GM18909 (cell line): ENCODE data around the gene FRMD4A.

ENCODE experiments used
- ATAC-seq: cut with Tn5 transposase; IDR thresholded peaks from one replicate; pipeline ENCODE4 v1.9.1; 2021; ENCODE audit warnings: mild to moderate bottlenecking; ENCODE audit not compliant: unreplicated experiment, poor library complexity

The FRMD4A gene

DNA sequence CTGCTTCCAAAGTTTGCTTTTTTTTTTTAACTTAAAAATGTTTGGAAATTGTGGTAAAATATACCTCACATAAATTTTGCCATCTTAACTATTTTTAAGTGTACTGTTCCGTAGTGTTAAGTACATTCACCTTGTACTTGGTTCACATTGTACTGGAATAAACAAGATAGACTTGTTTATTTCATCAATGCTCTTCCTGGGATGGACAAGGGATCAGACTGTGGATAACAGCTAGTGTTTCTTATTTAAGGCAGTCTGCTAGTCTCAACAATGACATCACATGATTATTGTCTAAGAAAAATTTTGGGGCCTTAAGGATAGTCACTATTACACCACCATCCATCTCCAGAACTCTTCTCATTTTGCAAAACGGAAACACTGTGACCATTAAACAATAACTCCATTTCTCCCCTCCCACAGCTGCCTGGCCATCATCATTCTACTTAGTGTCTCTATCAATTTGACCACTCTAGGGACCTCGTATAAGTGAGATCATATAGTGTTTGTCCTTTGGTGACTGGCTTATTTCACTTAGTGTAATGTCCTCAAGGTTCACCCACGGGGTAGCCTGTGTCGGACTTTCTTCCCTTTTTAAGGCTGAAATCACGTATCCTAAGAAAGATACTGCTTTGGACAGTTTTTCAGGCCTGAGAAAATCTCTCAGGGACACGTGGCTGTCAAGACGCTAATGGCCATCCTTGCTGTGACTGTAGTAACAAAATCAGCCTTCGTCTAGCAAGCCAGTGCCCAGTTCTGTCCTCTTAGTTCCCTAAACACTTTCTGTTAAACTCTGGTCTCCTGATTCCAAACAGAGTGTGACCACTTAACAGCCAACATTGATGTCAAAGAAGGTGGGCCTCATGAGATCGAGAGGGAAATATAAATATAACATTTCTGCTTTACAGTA is 305.2 kb downstream of the FRMD4A start:
- ATAC-seq, result no peak

DNA sequence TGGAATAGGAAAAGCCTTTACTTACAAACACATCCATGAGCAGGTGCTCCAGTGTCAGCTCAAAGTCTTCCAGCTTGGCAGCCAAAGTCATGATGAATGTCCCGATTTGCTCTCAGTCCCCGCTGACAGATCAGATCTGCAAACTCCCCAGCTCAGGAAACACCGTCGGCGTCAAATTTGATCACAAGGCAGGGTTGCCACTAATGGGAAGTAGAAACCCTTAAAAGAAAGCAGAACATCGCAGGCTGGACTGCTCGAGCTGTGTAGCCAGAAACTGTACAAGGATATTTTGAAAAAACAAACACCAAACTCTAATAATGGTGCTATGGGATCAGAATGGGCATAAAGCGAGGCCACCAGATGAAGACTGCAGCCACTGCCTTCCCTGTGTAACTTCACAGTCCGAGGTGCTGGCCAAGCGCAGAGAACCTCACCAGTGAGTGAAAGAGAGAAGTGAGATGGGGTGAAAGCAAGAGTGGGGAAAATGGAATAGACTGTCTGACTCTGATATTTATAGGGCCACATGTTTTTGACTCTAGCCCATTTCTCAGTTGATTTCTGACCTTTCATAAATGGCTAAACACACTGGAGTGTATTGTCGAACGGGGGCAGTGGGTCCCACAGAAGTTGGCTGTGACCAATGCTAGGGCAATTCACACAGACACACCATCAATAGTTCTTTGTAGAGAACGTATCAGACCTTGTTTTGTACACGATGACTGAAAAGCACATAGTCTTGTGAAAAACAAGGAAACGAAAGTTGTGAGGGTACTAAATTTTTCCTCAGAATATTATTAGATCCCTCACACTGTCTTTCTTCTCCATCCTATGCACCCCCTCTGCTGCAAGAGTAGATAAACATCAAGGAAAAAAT is 306.2 kb downstream of the FRMD4A start:
- no peak for ATAC-seq

DNA sequence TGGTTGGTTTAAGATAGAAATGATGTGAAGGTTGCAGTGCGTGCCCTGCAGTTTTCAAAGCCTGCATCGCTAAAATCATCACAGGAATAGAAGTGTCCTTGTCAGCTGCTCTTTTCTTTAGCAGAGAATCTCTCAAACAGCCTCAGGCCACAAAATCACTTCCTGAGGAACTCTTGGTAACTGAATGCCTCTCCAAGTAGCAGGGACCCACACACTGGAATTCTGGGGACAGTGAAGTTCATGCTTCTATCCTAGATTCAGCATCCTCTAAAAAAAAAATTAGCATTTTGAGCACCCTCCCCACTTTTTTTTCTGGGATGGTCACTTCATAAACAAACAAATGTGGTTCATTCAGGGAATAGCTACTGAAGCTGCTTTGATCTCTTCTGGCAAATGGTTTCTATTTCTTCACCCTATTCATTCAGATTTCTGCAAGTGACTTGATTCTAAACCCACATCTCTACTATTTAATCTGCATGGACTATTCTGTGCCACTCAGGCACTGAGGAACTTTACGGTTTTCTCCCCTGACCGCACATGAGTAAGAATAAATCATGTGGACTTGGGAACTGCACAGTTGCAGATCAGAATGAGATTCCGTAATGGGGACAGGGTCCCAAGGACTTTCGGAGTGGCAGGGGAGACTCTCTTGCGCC is 306.9 kb downstream of the FRMD4A start:
- no peak for ATAC-seq

DNA sequence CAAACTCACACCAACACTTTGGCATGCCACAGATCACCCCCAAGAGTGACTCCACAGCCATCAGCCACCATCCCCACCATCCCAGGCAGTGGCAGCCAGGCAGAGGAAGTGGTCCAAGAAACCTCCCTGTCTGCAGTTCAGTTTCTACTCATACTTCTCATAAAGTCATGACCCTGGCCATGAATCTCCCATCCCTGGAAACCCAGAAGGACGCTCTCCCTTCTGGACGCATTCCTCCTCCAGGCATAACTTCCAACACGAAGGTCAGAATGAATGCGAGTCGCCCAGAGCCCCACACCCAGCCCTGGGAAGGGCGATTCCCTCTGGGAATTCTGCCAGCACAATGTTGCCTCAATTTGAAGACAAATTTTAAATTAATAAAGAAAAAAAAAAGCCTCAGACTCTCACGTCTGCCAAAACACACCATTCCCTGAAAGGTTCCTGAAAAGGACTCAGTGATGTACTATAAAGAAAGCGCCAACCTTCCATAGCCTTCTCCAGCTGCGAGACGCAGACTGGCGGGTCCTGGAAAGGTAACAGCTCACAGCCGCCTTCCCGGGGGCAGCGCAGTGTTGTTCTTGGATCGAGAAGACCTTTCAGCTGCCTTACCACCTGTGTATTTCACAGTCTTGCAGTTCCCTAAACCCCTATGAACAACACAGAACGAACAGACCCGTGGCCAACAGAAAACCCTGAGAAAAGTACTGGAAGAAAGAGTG is 307.6 kb downstream of the FRMD4A start:
- ATAC-seq, result no peak

DNA sequence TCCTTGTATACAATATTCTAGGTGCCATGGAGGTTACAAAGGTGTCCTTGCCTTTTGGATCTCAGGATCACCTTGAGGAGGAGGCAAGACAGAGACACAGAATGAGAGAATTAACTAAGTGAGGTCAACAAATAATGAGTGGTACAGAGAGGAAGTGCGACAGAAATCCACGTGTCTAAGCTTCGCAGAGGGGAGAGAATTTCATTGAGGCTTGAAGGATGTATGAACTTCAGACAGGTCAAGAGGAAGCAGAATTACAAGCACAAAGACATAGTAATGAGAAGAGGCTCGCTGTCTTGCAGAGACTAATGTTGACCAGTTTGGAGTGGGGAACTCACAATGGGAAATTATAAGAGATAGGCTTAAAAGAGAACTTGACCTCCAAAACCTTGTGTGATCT is 308.7 kb downstream of the FRMD4A start:
- no peak for ATAC-seq

DNA sequence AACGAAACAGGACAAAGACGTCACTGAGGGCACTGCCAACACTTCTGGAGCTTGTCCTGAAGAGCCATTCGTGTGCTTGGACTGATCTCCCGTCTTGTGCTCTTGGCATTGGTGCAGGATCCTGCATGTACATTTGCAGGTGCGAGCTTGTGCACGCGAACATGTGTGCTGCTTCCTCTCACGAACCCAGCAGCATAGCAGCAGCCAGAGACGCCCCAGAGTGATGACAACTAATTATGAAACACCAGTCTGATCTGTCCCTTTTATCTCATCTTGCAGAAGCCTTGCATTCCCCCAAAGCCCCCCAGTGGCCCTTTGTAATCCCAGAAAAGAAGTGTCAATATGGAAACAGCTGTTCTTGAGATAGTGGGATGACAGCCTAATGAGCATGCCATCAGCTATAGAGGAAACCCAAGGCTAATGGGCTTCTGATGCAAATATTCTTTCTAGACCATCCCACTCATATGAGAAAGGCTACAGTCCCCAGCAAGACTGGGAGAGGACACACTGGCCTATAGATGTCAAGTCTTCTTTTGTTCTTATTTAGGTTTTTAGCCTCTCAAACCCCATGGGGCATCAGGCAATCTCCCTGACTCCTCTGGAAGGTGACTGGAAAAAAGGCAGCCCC is 310.6 kb downstream of the FRMD4A start:
- ATAC-seq, result no peak

DNA sequence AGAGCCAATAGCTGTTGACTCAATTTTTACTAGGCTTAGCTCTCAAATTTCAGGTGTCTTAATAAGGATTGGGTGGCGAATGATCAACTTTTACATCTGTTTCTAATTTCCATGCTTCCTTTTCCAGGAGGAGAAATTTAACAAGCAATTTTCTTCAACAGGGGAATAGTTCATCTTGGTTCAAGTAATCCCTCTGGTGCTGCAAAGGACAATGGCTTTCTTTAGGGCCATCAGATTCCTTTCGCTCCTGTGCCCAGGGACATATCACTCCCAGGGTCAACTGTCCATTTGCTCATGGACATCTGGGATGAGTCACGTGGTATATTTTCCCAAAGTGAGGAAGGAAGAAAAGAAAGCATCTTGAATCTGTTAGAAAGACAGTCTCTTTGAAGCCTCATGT is 313.3 kb downstream of the FRMD4A start:
- ATAC-seq, result no peak

DNA sequence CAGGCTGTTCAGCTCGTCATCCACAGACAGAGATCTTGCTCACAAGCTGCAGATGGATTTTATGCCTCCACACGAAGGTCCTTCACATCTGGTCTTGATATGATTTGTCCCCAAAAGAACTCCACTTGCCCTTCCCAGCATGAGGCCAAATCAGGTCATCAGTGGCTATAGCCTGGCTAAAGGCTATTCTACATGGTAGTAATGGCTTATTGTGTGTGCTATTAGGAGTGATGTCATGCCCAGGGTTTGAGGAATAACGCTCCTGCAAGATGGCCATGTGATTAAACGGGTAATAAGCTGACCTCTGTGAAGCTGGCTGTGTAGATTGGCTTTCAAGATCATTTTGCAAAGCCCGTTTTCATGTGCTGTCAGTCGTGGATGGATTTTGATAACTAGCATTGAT is 313.8 kb downstream of the FRMD4A start:
- no peak for ATAC-seq

DNA sequence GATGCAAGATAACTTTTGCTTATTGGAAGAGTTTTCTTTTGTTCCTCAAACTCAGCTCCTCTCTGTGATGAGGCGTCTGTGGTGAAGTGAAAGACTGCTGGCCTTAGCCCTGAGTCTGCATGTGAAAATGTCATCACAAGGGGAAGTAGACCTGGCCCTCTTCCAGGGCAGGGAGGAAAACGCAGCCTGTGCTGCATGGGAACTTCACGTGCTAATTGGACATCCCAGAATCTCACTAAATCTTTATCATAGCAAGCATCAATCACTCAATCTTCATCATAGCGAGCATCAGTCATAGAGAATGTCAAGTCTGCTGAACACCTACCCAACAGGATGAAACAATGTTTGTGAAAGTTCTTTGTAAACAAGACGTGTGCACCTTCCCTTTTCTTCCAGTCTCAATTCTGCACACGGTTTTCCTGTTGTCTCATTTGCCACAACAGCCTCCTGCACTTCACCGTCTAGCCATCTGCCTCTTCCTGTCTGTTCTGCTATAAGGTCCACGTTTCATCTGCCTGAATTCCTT is 314.6 kb downstream of the FRMD4A start:
- no peak for ATAC-seq

DNA sequence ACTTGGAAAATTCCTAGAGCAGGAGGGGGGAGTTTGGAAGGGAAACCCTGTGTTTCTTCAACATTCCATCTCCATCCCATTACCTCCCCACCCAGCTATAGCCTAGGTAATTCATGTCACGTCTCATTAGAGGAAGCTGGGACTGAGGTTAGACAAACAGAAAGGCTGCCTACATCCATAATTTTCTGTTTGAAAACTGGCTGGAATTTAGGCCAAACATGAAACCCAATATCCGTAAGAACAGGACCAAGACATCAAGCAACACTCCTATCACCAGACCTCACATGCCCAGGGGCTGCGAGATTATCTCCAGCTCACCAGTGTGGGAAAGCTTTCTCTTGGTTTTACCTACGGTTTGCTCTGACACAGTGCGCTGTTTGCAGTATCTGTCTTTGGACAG is 316.3 kb downstream of the FRMD4A start:
- ATAC-seq, result no peak

DNA sequence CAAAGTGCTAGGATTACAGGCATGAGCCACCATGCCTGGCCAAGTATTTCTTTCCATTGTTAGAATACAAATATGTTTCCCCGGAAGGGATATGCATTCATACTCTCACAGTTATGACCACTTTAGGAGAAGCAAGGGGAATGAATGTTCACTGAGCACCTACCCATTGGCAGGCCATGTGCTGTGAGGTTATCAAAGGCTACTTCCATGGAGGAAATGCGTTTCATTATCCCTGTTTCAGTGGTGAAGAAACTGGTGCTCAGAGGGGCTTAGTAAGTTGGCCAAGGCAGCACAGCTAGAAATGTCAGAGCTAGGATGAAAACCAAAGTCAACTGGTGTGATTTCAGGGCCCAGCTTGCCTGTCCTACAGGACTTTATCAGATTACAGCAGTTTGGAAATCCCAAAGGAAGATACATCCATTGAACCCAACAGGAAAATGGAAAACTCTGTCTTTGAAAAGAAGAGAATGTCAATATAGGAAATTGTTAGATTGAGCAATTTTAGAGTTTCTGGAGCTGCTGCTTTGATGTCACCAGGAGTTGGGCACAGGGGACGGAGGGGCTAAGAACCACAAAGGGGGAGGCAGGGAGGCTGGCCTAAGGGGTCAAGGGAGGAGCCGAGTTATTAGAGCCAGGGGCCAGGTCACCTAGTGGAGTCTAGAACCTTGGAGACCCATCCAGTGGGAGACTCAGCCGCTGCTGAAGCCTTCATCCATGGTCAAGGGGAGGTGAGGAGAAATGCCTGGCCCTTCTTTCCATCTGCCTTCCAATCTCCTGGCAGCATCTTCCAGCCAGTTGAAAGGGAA is 319.8 kb downstream of the FRMD4A start:
- no peak for ATAC-seq

DNA sequence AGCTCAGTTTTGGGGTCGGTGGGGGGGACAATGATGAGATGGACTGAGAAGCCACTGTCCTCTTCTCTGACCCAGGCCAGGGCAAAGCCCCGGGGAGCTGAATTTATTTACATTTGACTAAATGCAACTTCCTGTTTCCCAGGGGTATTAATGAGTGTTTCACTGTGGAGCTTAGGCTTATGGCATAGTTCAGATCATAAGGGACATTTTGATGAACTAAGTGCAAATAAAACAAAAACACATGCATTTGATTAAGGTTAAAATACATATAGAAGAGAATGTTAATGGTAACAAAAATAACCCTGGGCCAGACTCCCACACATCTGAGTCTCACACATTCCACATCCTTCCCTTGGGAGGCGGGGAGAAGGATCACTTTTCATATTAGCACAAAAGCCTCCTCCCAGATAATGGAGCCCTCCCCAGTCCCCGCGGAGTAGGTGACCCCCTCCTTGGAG is 320.6 kb downstream of the FRMD4A start:
- no peak for ATAC-seq

DNA sequence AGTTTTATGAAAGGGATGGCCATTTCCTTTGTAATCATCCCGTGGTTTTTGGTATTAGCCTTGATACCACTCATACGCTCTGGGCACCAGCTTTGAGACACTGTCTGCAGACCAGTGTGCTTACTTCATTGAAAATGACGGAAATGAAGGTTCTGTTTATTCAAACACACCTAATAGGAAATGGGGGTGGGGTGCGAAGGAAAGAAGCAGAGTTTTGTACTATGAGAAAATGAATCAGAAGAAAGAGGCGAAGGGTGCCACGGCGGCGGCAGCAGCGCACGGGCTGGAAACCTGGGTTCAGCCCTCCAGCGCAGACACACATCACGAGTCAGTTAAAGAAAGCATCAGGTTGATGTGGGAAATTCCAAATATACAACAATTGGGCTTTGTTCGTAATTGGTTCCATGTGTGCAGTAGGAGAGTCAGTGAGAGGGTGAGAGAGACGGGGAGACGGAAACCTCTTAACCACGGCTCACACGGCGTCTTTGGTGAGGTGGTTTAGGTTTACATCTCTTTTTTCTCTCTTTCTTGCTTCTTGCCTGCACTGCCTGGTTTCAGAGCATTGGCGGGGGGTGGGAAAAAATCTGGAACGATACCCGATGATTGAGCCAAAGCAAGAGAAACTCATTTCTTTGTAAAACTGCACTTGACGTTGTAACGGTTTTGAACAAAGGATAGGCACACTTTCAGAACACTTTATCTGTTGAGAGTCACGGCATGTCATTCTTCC is 321.2 kb downstream of the FRMD4A start:
- no peak for ATAC-seq

DNA sequence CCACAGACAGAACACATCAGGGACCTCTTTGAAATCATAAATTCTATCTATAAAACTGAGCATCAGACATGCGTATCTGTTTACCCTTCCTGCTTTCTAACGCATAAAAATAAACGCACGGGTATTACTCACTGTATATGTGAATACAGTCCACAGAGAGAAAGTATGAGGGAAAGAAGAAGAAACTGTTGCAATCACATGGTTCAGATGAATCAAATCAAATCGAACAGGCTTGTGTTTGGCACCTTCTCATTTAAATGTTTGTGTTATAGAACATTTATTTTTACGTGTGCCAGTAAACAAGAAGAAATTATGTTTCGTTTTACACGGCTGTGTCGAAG is 322.0 kb downstream of the FRMD4A start:
- no peak for ATAC-seq

DNA sequence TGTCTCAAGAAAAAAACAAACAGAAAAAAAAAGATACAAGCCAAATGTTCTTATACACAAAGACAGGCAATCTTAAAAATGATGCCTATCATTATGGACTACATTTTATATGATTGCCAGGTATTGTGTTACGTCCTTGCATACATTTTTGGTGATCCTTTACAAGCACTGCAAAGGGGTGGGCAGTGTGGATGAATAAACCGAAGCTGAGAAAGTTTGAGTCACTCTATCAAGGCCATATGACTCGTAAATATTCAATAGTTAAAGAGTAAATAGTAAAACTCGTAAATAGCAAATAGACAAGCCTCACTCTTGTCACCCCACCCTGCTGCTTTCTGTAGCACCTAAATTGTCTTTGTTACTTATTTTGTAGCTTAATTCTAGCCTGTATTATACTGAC is 326.2 kb downstream of the FRMD4A start:
- ATAC-seq, result no peak

DNA sequence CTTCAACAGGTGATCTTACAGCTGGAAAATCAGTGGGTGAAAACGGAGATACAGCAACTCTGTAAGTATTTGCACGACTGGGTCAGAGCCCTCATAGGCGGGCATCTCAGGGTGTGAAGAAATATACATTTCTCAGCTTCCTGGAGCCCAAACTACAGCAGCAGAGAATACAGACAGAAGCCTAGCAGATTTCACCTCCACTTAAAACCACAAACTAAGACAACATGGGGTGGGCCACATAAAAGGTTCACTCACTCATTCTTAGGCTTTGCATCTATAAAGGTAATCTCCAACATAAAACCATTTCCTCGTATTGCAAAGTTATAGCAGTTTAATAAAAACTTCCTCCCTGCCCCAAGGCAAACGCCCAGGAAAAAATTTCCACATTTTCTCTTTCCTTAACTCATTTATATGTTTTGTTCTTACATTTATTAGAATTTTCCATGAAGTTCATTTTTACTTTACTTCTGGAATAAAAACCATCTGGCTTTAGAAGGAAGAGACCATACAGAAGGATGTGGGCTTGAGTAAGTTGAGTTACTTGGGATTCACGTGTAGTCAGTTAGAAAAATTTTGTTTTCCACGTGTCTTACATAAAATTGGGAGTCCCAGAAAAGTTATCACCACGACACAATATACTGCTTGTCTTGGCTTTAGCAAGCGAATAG is 327.1 kb downstream of the FRMD4A start:
- no peak for ATAC-seq

DNA sequence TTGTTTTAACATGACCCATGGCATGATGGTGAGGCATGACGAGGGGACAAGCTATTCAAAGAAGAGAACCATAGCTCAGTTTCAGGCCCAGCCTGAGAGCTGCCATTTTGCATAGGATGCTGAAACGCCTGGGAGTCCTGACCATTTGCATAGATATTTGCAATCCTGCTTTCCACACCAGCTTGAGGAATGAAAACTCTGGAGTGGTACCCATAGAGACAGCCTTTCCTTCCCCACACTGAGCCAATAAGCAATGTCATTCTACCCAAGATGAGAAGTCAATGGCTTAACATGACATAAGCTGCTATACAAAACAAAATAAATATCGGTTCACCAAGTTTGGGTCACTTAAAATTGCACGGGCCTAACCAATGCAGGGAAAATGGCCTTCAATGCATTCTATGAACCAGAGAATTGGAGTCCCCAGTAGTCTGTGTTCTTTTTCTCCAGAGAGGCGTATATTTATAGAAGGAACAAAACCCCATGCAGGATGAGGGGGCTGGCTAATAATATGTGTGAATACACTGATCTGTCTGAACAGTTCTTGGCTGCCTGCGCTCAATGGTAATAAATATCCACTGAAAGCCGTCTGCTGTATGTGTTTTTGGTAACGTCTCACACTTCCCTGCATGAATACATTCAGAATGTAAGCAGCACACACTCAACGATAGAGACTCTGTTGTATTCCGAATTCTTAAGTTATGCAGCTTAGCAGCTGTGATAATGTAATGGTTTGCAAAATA is 329.3 kb downstream of the FRMD4A start:
- ATAC-seq, result no peak
